K562 (cell line): Measurements from ENCODE around the gene EMC10. TPM values are rescaled to one million over a fixed set of nuclear protein-coding genes. Genes with fewer than 3 reads are reported as not detected.

ENCODE experiments used
- ATF1 ChIP-seq, 2 experiments: fragments of 450-650 bp in 1 of 2; IDR thresholded peaks; 2 replicates each; pipeline ENCODE4 v1.6.1; 2016; ENCODE audit warnings: missing compliant biosample characterization in 1 of 2, missing genetic modification characterization in 1 of 2
- CC2D1A ChIP-seq: fragments of 450-650 bp; IDR thresholded peaks from 2 replicates; pipeline ENCODE4 v1.6.1; 2017; ENCODE audit warnings: mild to moderate bottlenecking
- CXXC5 ChIP-seq: fragments of 250-450 bp; sonication (Bioruptor Pico); IDR thresholded peaks from 2 replicates; pipeline ENCODE4 v1.8.0; 2022; ENCODE audit warnings: inconsistent platforms, mild to moderate bottlenecking, moderate library complexity
- E2F3 ChIP-seq: fragments of 250-450 bp; sonication (Bioruptor Pico); IDR thresholded peaks from 2 replicates; pipeline ENCODE4 v1.4.0; 2020; ENCODE audit warnings: mild to moderate bottlenecking
- HDGF ChIP-seq: fragments of 450-650 bp; IDR thresholded peaks from 2 replicates; pipeline ENCODE4 v1.6.1; 2016
- MBD2 ChIP-seq: sonication (generic); IDR thresholded peaks from 2 replicates; pipeline ENCODE4 v1.6.1; 2016; ENCODE audit warnings: low read depth, borderline replicate concordance
- NFYB ChIP-seq: IDR thresholded peaks from 2 replicates; pipeline ENCODE4 v1.6.1; 2011; ENCODE audit warnings: mild to moderate bottlenecking, moderate library complexity; ENCODE audit not compliant: insufficient read length; ENCODE audit errors: extremely low read depth
- NR1H2 ChIP-seq: sonication (generic); formaldehyde crosslinking; IDR thresholded peaks from 2 replicates; pipeline ENCODE4 v1.4.0; 2020; ENCODE audit warnings: mild to moderate bottlenecking, missing genetic modification reagents
- SFPQ ChIP-seq: fragments of 200-400 bp; formaldehyde crosslinking; IDR thresholded peaks from 2 replicates; pipeline ENCODE4 v1.6.1; 2017; ENCODE audit warnings: mild to moderate bottlenecking, low read depth, low read length, moderate library complexity
- SOX6 ChIP-seq: fragments of 450-650 bp; IDR thresholded peaks from 2 replicates; pipeline ENCODE4 v1.6.1; 2014; ENCODE audit warnings: mild to moderate bottlenecking
- SREBF2 ChIP-seq: sonication (generic); formaldehyde crosslinking; IDR thresholded peaks from 2 replicates; pipeline ENCODE4 v1.4.0; 2020; ENCODE audit warnings: mild to moderate bottlenecking, missing genetic modification reagents
- ZKSCAN1 ChIP-seq: fragments of 150-350 bp; IDR thresholded peaks from 2 replicates; pipeline ENCODE4 v1.6.1; 2016; ENCODE audit warnings: low read depth, low read length
- ZNF239 ChIP-seq: fragments of 250-450 bp; sonication (Bioruptor Pico); IDR thresholded peaks from 2 replicates; pipeline ENCODE4 v1.4.0; 2020; ENCODE audit warnings: mild to moderate bottlenecking
- ZNF24 ChIP-seq: fragments of 450-650 bp; IDR thresholded peaks from 2 replicates; pipeline ENCODE4 v1.6.1; 2016
- ZNF436 ChIP-seq: fragments of 250-450, 450-650 bp; sonication (Bioruptor Pico); formaldehyde crosslinking; IDR thresholded peaks from 2 replicates; pipeline ENCODE4 v1.7.0; 2020; ENCODE audit warnings: mild to moderate bottlenecking
- ZNF561 ChIP-seq: fragments of 450-650 bp; formaldehyde crosslinking; conservative IDR thresholded peaks from 2 replicates; pipeline ENCODE4 v1.4.0; 2020; ENCODE audit warnings: mild to moderate bottlenecking, moderate library complexity
- polyA plus RNA-seq, 8 experiments: library from polyadenylated mRNA; depleted of rRNA in 4 of 8; stranded (reverse) in 5 of 8; unstranded in 3 of 8; fragments of >200 nt; fragmentation: Nextera tagmentation in 2 of 8; fragmentation: Illumina TruSeq in 1 of 8; extraction: Ambion mirVana in 2 of 8; extraction: Trizol in 1 of 8; gene quantifications; 2 replicates each; pipeline versions ENCODE4 v1.2.1 to v1.2.3, GENCODE V29; 2011 to 2014; ENCODE audit warnings: inconsistent platforms in 1 of 8, missing spikeins in 1 of 8
- total RNA-seq, 7 experiments: library from RNA; depleted of rRNA in 6 of 7; stranded (reverse); fragments of >200 nt in 6 of 7; fragmentation: Illumina TruSeq in 2 of 7; extraction: Trizol in 2 of 7; gene quantifications; 2 replicates each; pipeline versions ENCODE4 v1.2.1 to v1.2.3, GENCODE V29; 2011 to 2021; ENCODE audit warnings: low replicate concordance in 1 of 7
- TF ChIP-seq, protein P1 (sequence below): fragments of 450-650 bp; formaldehyde crosslinking; IDR thresholded peaks from 2 replicates; pipeline ENCODE4 v1.4.0; 2022; ENCODE audit warnings: mild to moderate bottlenecking, moderate library complexity
- TF ChIP-seq, protein P2 (sequence below): sonication (generic); formaldehyde crosslinking; IDR thresholded peaks from 2 replicates; pipeline ENCODE4 v1.8.0; 2022; ENCODE audit warnings: missing genetic modification reagents, mild to moderate bottlenecking, borderline replicate concordance
- TF ChIP-seq, protein P3 (sequence below): fragments of 250-450 bp; sonication (Bioruptor Pico); IDR thresholded peaks from 2 replicates; pipeline ENCODE4 v1.8.0; 2022; ENCODE audit warnings: inconsistent platforms, mild to moderate bottlenecking, moderate library complexity, borderline replicate concordance
- TF ChIP-seq, protein P4 (sequence below), 2 experiments: IDR thresholded peaks; 2 replicates each; pipeline ENCODE4 v1.6.1; 2011; ENCODE audit warnings: borderline replicate concordance in 1 of 2, control low read depth in 1 of 2, low read depth in 1 of 2, low read length in 1 of 2, mild to moderate bottlenecking in 1 of 2, mixed read lengths in 1 of 2, moderate library complexity in 1 of 2; ENCODE audit not compliant: insufficient read depth in 1 of 2, insufficient read length in 1 of 2, poor library complexity in 1 of 2, severe bottlenecking in 1 of 2; ENCODE audit errors: extremely low read depth in 1 of 2

EMC10 gene
- total and polyA plus RNA-seq, 9 of the 15 experiments (the other 6 are each of a cell fraction or from before 2014, with no cell fraction given) = 1.4 to 46.0 (median 13.1) TPM

DNA sequence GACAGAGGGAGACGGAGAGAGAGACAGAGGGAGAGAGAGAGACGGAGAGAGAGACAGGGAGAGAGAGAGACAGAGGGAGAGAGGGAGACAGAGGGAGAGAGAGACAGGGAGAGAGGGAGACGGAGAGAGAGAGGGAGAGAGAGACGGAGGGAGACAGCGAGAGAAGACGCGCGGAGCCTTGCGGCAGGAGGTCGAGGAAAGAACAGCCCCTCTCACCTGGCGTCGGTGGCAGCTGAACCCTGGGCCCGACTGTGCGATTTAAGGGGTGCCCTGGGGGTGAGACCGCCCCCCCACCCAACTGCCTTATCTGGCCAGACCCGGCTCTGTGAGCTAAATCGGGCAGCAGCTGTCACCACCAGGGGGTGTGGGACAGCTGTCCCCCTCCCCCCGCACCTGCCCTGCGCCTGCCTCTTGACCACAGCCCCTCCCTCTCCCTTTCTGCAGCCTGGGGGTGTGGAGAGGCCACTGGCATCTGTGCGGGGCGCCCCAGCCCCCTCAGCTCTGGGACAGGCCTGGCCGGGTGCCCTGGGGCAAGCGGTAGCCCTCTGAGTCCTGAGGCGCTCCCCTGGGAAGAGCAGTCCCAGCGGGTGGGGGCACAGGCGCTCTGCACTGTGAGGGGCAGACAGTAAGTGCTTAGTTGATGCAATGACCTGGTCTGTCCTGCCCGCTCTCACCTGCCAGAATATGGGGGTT is 23.9 kb downstream of the EMC10 start (continued):
- TF ChIP-seq, protein P1, sequence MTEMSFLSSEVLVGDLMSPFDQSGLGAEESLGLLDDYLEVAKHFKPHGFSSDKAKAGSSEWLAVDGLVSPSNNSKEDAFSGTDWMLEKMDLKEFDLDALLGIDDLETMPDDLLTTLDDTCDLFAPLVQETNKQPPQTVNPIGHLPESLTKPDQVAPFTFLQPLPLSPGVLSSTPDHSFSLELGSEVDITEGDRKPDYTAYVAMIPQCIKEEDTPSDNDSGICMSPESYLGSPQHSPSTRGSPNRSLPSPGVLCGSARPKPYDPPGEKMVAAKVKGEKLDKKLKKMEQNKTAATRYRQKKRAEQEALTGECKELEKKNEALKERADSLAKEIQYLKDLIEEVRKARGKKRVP (CRISPR knock-in tag) = no peak
- TF ChIP-seq, protein P2, sequence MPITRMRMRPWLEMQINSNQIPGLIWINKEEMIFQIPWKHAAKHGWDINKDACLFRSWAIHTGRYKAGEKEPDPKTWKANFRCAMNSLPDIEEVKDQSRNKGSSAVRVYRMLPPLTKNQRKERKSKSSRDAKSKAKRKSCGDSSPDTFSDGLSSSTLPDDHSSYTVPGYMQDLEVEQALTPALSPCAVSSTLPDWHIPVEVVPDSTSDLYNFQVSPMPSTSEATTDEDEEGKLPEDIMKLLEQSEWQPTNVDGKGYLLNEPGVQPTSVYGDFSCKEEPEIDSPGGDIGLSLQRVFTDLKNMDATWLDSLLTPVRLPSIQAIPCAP (CRISPR knock-in tag) = no peak
- no peak for TF ChIP-seq ZNF436 (CRISPR knock-in tag)
- TF ChIP-seq E2F3 (CRISPR knock-in tag) = no peak
- no peak for TF ChIP-seq HDGF
- no peak for TF ChIP-seq ATF1 (CRISPR knock-in tag; IDR thresholded peaks at IDR 0.05)
- TF ChIP-seq ATF1 (tag; IDR thresholded peaks at IDR 0.05) = no peak
- no peak for TF ChIP-seq SREBF2 (CRISPR knock-in tag)
- no peak for TF ChIP-seq NFYB
- no peak for TF ChIP-seq ZKSCAN1
- TF ChIP-seq MBD2 = no peak
- no peak for TF ChIP-seq ZNF561
- TF ChIP-seq SFPQ = no peak
- TF ChIP-seq CC2D1A = no peak; the same call in 1 of the 2 replicates
- no peak for TF ChIP-seq NR1H2 (CRISPR knock-in tag)
- TF ChIP-seq, protein P3, sequence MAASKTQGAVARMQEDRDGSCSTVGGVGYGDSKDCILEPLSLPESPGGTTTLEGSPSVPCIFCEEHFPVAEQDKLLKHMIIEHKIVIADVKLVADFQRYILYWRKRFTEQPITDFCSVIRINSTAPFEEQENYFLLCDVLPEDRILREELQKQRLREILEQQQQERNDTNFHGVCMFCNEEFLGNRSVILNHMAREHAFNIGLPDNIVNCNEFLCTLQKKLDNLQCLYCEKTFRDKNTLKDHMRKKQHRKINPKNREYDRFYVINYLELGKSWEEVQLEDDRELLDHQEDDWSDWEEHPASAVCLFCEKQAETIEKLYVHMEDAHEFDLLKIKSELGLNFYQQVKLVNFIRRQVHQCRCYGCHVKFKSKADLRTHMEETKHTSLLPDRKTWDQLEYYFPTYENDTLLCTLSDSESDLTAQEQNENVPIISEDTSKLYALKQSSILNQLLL (CRISPR knock-in tag) = no peak
- TF ChIP-seq, protein P4, sequence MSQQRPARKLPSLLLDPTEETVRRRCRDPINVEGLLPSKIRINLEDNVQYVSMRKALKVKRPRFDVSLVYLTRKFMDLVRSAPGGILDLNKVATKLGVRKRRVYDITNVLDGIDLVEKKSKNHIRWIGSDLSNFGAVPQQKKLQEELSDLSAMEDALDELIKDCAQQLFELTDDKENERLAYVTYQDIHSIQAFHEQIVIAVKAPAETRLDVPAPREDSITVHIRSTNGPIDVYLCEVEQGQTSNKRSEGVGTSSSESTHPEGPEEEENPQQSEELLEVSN (IDR thresholded peaks at IDR 0.05; ENCODE audit: borderline replicate concordance in 1 of 2, extremely low read depth in 1 of 2, insufficient read depth in 1 of 2, insufficient read length in 1 of 2, low read depth in 1 of 2, low read length in 1 of 2, poor library complexity in 1 of 2, severe bottlenecking in 1 of 2) = peak in 1 of 2 experiments; percentile 20
- no peak for TF ChIP-seq ZNF239
- TF ChIP-seq CXXC5 = no peak
- TF ChIP-seq SOX6 = peak; percentile 27; the same call in 1 of the 2 replicates
- TF ChIP-seq ZNF24 = 0 out of 2 replicates have a peak, but pooled peaks have one; percentile 16
